Body of pancreas (tissue), 4 donors: Measurements from ENCODE around the gene ZNF695. TPM values are rescaled to one million over a fixed set of nuclear protein-coding genes. Genes with fewer than 3 reads are reported as not detected.
"Not testable (repeated sequence)": the region's sequence is repeated elsewhere in the genome, so short reads cannot be mapped to it uniquely, and the experiment has no call there.

Source experiments
- ATAC-seq: fragments of 150-250 bp; one replicate; pipeline ENCODE4 v1.9.1; 2016
- DNase-seq, 4 donors: peaks; one replicate each; pipeline ENCODE4 v3.0.0-alpha.2; 2019
- H3K27ac ChIP-seq, 4 donors: fragments of 200-600 bp; sonication (generic); 1 replicate in 3 of 4; 2 replicates in 1 of 4; pipeline versions ENCODE4 v1.5.1 to v1.6.1; 2016 to 2019; ENCODE audit warnings: mild to moderate bottlenecking in 1 of 4, mixed read lengths in 1 of 4, moderate library complexity in 1 of 4
- H3K27me3 ChIP-seq, 2 donors: fragments of 200-600 bp; sonication (generic); one replicate each; pipeline ENCODE4 v1.6.0; 2016; ENCODE audit warnings: mild to moderate bottlenecking in 1 of 2
- H3K36me3 ChIP-seq, 2 donors: fragments of 200-600 bp; sonication (generic); replicated peaks in 1 of 2; 2 replicates each; pipeline ENCODE4 v1.5.1; 2016; ENCODE audit warnings: low read depth in 2 of 2; ENCODE audit not compliant: insufficient read depth in 1 of 2
- H3K4me1 ChIP-seq: fragments of 200-600 bp; sonication (generic); one replicate; pipeline ENCODE4 v1.6.0; 2016
- H3K4me3 ChIP-seq, 2 donors: fragments of 200-600 bp; sonication (generic); 1 replicate in 1 of 2; 2 replicates in 1 of 2; pipeline ENCODE4 v1.5.1; 2016 to 2019
- H3K9me3 ChIP-seq, 3 donors: fragments of 200-600 bp; sonication (generic); 1 replicate in 2 of 3; 2 replicates in 1 of 3; pipeline ENCODE4 v1.5.1; 2016
- POLR2A ChIP-seq, 3 donors: fragments of 450-650 bp; IDR thresholded peaks; one replicate each; pipeline ENCODE4 v1.6.1; 2016; ENCODE audit warnings: antibody characterized with exemption in 3 of 3, mild to moderate bottlenecking in 2 of 3
- WGBS, 2 donors: methylation state at CpG; one replicate each; pipeline ENCODE4 v1.1.5; 2017; 5-methylcytosine and 5-hydroxymethylcytosine counted together
- intact Hi-C: fragments of 100-400 bp; cut with DNase I; formaldehyde crosslinking; loops from one replicate; pipeline ENCODE4 v1.15.1; 2023
- total RNA-seq, 2 donors: library from RNA; depleted of rRNA; stranded (reverse); fragments of >200 nt; gene quantifications; one replicate each; pipeline ENCODE4 v1.1.0, GENCODE V29; 2016
- TF ChIP-seq, protein P1 (sequence below), 7 experiments: fragments of 450-650 bp in 4 of 7; fragments of 200-600 bp in 3 of 7; sonication (generic) in 3 of 7; IDR thresholded peaks; one replicate each; pipeline ENCODE4 v1.5.1; 2016 to 2019; ENCODE audit warnings: antibody characterized with exemption in 7 of 7

ZNF695 gene
- total RNA-seq, 2 donors from 2014 or later = not detected

DNA sequence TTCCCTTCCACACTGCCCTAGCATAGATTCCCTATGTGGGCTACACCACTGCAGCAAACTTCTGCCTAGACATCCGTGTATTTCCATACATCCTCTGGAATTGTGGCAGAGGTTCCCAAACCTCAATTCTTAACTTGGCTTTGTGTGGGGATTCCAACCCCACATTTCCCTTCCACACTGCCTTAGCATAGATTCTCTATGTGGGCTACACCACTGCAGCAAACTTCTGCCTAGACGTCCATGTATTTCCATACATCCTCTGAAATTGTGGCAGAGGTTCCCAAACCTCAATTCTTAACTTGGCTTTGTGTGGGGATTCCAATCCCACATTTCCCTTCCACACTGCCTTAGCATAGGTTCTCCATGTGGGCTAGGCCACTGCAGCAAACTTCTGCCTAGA is 39.4 kb upstream of the ZNF695 start:
- H3K27ac ChIP-seq = no peak overlapping the region
- peaks cover 0 to 65% (median 0%) of the 10 kb centered on the region in 3 donors for H3K9me3 ChIP-seq
- no peaks in the 10 kb centered on the region for H3K4me1 ChIP-seq
- H3K36me3 ChIP-seq = no peaks in the 10 kb centered on the region
- DNase-seq (no peak), ATAC-seq (no peak)
- 84 to 86% methylated on average over 2 of the region's 2 CpGs for WGBS, 2 donors
- intact Hi-C loops = no loop called here
- no peaks in the 10 kb centered on the region for H3K27me3 ChIP-seq
- H3K4me3 ChIP-seq = no peak overlapping the region
- TF ChIP-seq, protein P1, sequence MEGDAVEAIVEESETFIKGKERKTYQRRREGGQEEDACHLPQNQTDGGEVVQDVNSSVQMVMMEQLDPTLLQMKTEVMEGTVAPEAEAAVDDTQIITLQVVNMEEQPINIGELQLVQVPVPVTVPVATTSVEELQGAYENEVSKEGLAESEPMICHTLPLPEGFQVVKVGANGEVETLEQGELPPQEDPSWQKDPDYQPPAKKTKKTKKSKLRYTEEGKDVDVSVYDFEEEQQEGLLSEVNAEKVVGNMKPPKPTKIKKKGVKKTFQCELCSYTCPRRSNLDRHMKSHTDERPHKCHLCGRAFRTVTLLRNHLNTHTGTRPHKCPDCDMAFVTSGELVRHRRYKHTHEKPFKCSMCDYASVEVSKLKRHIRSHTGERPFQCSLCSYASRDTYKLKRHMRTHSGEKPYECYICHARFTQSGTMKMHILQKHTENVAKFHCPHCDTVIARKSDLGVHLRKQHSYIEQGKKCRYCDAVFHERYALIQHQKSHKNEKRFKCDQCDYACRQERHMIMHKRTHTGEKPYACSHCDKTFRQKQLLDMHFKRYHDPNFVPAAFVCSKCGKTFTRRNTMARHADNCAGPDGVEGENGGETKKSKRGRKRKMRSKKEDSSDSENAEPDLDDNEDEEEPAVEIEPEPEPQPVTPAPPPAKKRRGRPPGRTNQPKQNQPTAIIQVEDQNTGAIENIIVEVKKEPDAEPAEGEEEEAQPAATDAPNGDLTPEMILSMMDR (IDR thresholded peaks at IDR 0.05) = no peak
- TF ChIP-seq POLR2A (IDR thresholded peaks at IDR 0.05) = no peak

DNA sequence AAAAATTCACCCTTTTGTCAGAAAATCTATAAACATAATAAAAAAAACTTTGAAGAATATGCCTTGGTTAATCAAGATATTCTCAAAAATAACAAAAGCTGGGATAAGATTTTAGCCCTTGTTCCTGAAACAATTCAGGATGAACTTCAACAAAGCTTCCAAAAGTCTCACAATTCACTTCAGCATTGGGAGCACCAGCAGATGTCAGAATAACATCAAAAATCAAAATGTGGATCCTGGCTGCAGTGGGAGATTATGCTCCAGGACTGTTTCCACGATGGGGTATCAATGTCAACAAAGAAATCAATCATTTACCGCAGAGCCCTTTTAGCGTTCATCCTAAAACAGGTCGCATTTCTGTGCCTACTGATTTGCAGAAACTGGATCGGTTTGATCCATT is 35.5 kb upstream of the ZNF695 start:
- no peaks in the 10 kb centered on the region for H3K27me3 ChIP-seq
- peaks cover 0 to 49% (median 0%) of the 10 kb centered on the region in 3 donors for H3K9me3 ChIP-seq
- no peak overlapping the region for H3K4me3 ChIP-seq
- DNase-seq = no peak
- WGBS, 2 donors = 83 to 86% methylated on average over 5 of the region's 5 CpGs
- ATAC-seq = no peak
- no peaks in the 10 kb centered on the region for H3K4me1 ChIP-seq
- TF ChIP-seq, protein P1 (IDR thresholded peaks at IDR 0.05) = no peak
- TF ChIP-seq POLR2A (IDR thresholded peaks at IDR 0.05) = no peak
- intact Hi-C loops = no loop called here
- H3K27ac ChIP-seq = no peak overlapping the region
- peaks cover under 1 to 2% of the 10 kb centered on the region in 2 donors for H3K36me3 ChIP-seq

DNA sequence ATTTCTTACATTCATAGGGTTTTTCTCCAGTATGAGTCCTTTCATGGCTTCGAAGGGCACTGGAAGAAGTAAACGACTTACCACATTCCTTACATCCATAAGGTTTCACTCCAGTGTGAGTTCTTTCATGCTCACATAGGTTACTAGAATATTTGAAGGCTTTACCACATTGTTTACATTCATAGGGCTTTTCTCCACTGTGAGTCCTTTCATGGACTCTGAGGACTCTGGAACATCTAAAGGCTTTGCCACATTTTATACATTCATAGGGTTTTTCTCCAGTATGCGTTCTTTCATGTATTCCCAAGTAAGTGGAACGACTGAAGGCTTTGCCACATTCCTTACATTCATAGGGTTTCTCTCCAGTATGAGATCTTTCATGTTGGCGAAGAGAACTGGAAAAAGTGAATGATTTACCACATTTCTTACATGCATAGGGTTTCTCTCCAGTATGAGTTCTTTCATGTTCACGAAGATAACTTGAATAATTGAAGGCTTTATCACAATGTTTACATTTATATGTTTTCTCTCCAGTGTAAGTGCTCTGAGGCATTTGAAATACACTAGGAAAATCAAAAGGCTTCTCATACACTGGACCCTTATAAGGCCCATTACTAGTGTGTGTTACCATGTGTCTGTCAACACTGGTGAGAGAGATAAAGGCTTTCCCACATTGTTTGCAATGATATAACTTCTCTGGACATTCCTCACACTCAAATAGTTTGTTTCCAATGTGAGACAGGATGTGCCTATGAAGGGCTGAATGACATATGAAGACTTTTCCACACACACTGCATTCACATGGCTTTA is 29.9 kb upstream of the ZNF695 start:
- DNase-seq (no peak), ATAC-seq (no peak)
- intact Hi-C loops = no loop called here
- Histone ChIP-seq H3K4me3 (no peak overlapping the region), H3K27ac (no peak overlapping the region), H3K36me3 (peaks cover 13 to 14% of the 10 kb centered on the region in 2 donors), H3K4me1 (no peaks in the 10 kb centered on the region), H3K9me3 (peaks cover 0 to 31% (median 0%) of the 10 kb centered on the region in 3 donors), H3K27me3 (no peaks in the 10 kb centered on the region)
- 93 to 96% methylated on average over 6 of the region's 6 CpGs for WGBS, 2 donors
- TF ChIP-seq, protein P1 (IDR thresholded peaks at IDR 0.05) = no peak
- TF ChIP-seq POLR2A (IDR thresholded peaks at IDR 0.05) = no peak

DNA sequence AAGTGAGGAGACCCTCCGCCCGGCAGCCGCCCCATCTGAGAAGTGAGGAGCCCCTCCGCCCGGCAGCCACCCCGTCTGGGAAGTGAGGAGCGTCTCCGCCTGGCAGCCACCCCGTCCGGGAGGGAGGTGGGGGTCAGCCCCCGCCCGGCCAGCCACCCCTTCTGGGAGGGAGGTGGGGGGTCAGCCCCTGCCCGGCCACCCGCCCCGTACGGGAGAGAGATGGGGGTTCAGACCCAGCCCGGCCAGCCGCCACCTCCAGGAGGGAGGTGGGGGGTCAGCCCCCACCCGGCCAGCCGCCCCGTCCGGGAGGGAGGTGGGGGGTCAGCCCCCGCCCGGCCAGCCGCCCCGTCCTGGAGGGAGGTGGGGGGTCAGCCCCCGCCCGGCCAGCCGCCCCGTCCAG is 24.4 kb upstream of the ZNF695 start:
- H3K36me3 ChIP-seq, H3K4me3 ChIP-seq, H3K27ac ChIP-seq, H3K27me3 ChIP-seq, H3K4me1 ChIP-seq, DNase-seq, ATAC-seq, intact Hi-C loops: not testable (repeated sequence)
- H3K9me3 ChIP-seq = peaks cover 0 to 30% (median 0%) of the 10 kb centered on the region in 3 donors
- WGBS, 2 donors = 92% methylated on average over 5 of the region's 30 CpGs; no CpG with 5 or more reads in 1 of the 2 donors

DNA sequence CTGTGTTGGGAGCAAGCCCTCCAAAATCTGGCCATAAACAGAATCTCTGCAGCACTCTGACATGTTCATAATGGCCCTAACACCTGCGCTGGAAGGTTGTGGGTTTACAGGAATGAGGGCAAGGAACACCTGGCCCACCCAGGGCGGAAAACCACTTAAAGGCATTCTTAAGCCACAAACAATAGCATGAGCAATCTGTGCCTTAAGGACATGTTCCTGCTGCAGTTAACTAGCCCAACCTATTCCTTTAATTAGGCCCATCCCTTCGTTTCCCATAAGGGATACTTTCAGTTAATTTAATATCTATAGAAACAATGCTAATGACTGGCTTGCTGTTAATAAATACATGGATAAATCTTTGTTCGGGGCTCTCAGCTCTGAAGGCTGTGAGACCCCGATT is 16.8 kb upstream of the ZNF695 start:
- ATAC-seq, H3K36me3 ChIP-seq, H3K27ac ChIP-seq, intact Hi-C loops, H3K4me1 ChIP-seq, H3K4me3 ChIP-seq, H3K27me3 ChIP-seq, DNase-seq: not testable (repeated sequence)
- peaks cover 0 to 25% (median 0%) of the 10 kb centered on the region in 3 donors for H3K9me3 ChIP-seq
- 68 to 70% methylated on average over 5 of the region's 5 CpGs for WGBS, 2 donors

DNA sequence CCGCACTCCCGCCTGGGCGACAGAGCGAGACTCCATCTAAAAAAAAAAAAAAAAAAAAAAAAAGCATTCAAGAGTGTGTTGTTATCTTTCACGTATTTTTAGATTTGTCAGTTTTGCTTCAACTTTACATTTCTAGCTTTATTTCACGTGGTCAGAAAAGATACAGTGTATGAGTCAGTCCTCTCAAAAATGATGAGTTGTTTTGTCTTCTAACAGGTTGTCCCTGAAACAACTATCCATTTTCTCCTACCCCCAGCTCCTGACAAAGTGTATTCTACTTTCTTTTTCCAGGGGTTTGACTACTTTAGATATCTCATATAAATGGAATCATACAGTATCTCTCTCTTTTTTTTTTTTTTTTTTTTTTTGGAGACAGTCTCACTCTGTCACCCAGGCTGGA is 5.5 kb upstream of the ZNF695 start:
- no peaks in the 10 kb centered on the region for H3K9me3 ChIP-seq
- H3K27ac ChIP-seq = no peak overlapping the region
- no peak overlapping the region for H3K4me3 ChIP-seq
- 86% methylated on average over 6 of the region's 6 CpGs for WGBS, 2 donors
- H3K36me3 ChIP-seq = no peaks in the 10 kb centered on the region
- intact Hi-C loops = no loop called here
- H3K4me1 ChIP-seq = no peaks in the 10 kb centered on the region
- ATAC-seq = no peak
- no peaks in the 10 kb centered on the region for H3K27me3 ChIP-seq
- DNase-seq = no peak
- TF ChIP-seq, protein P1 (IDR thresholded peaks at IDR 0.05) = no peak
- no peak for TF ChIP-seq POLR2A (IDR thresholded peaks at IDR 0.05)
